Esophagus muscularis mucosa (tissue), 4 donors: ENCODE data around the gene GALNT18. TPM values are rescaled to one million over a fixed set of nuclear protein-coding genes. Genes with fewer than 3 reads are reported as not detected.

Experiments
- DNase-seq: peaks from one replicate; pipeline ENCODE4 v3.0.0-alpha.2; 2017; ENCODE audit errors: extremely low spot score
- H3K27ac ChIP-seq, 4 donors: fragments of 200-600 bp; sonication (generic); replicated peaks in 1 of 4; 1 replicate in 3 of 4; 2 replicates in 1 of 4; pipeline ENCODE4 v1.5.1; 2016 to 2019; ENCODE audit warnings: mild to moderate bottlenecking in 1 of 4
- H3K27me3 ChIP-seq, 4 donors: fragments of 200-600 bp; sonication (generic); one replicate each; pipeline versions ENCODE4 v1.5.1 to v1.6.0; 2016 to 2019
- H3K36me3 ChIP-seq, 4 donors: fragments of 200-600 bp; sonication (generic); one replicate each; pipeline ENCODE4 v1.5.1; 2016 to 2019
- H3K4me1 ChIP-seq, 4 donors: fragments of 200-600 bp; sonication (generic); one replicate each; pipeline ENCODE4 v1.5.1; 2016 to 2019
- H3K4me3 ChIP-seq, 4 donors: fragments of 200-600 bp; sonication (generic); 1 replicate in 2 of 4; 2 replicates in 2 of 4; pipeline ENCODE4 v1.5.1; 2016 to 2019; ENCODE audit warnings: mild to moderate bottlenecking in 4 of 4, moderate library complexity in 1 of 4
- H3K9me3 ChIP-seq, 4 donors: fragments of 200-600 bp; sonication (generic); 1 replicate in 3 of 4; 2 replicates in 1 of 4; pipeline ENCODE4 v1.5.1; 2016 to 2019
- CTCF ChIP-seq, 3 experiments: fragments of 200-600 bp in 2 of 3; fragments of 450-650 bp in 1 of 3; sonication (generic) in 2 of 3; IDR thresholded peaks; one replicate each; pipeline ENCODE4 v1.5.1; 2017 to 2019; ENCODE audit warnings: antibody characterized with exemption in 3 of 3, mild to moderate bottlenecking in 2 of 3, moderate library complexity in 1 of 3
- EP300 ChIP-seq: sonication (generic); formaldehyde crosslinking; IDR thresholded peaks from one replicate; pipeline ENCODE4 v1.6.1; 2017; ENCODE audit warnings: antibody characterized with exemption
- POLR2A ChIP-seq: fragments of 450-650 bp; IDR thresholded peaks from one replicate; pipeline ENCODE4 v1.6.1; 2017; ENCODE audit warnings: antibody characterized with exemption, moderate library complexity, mild to moderate bottlenecking, low read depth
- POLR2AphosphoS5 ChIP-seq, 2 donors: sonication (generic); formaldehyde crosslinking; IDR thresholded peaks; one replicate each; pipeline ENCODE4 v1.6.1; 2017; ENCODE audit warnings: antibody characterized with exemption in 2 of 2
- WGBS: methylation state at CpG from one replicate; pipeline ENCODE4 v1.1.5; 2018; 5-methylcytosine and 5-hydroxymethylcytosine counted together
- intact Hi-C: fragments of 100-400 bp; cut with DNase I; formaldehyde crosslinking; loops from one replicate; pipeline ENCODE4 v1.15.1; 2023
- total RNA-seq, 4 donors: library from RNA; depleted of rRNA; stranded (reverse); fragments of >200 nt; gene quantifications; one replicate each; pipeline versions ENCODE4 v1.1.0 to v1.2.1, GENCODE V29; 2016

Gene GALNT18
- total RNA-seq, 4 donors from 2014 or later = 29.1 to 67.0 (median 49.3) TPM

DNA sequence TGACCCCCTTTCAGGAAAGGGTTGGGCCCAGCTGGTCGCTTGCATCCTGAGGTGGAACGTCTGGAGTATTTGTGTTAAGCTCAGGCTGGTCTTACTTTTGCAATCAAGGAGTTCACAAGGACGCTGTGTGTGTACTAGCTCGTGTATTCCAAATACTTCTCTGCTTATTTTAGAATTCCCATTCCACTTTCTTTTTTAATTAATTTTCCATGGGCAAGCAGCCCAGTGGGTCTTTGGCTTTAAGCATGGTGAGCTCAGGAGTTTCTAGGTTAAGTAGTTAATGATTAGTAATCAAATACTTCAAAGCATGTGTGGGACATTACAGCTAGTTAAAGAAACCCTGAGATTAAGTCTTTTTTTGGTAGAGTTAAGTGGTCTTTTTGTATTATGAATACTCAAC lies 337.3 kb downstream of the GALNT18 start:
- H3K4me1 ChIP-seq = peaks cover 13 to 29% (median 20%) of the 10 kb centered on the region in 4 donors
- 37% methylated on average over 4 of the region's 4 CpGs for WGBS
- no peak overlapping the region for H3K4me3 ChIP-seq
- no peak for DNase-seq
- no peaks in the 10 kb centered on the region for H3K27me3 ChIP-seq
- intact Hi-C loops = no loop called here
- no peak for TF ChIP-seq POLR2A
- no peak for TF ChIP-seq POLR2AphosphoS5 (IDR thresholded peaks at IDR 0.05)
- TF ChIP-seq CTCF (IDR thresholded peaks at IDR 0.05) = no peak
- TF ChIP-seq EP300 = no peak
- H3K9me3 ChIP-seq = no peaks in the 10 kb centered on the region
- peak overlapping the region in 1 of 4 donors; percentile 56 for H3K27ac ChIP-seq
- H3K36me3 ChIP-seq = peaks cover 0 to 21% (median 8%) of the 10 kb centered on the region in 4 donors

DNA sequence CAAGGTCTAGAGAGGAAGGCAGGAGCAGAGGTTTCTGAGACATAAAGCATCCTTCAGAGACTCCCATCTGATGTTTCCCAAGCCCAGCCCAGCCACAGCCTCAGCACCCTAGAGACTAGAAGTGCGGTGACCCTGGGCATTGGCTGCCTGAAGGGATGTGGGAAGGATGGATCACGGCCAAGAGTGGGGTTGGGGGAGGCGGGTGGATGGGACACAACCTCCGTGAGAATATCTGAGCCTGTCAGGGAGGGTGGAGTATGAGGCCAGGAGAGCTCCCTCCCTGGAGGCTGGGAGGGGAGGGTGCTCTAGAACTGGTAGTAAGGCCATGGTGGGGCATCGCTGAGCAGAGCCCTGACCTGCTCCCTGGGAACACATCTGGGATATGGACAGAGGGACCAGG lies 340.2 kb downstream of the GALNT18 start:
- H3K4me3 ChIP-seq = no peak overlapping the region
- H3K9me3 ChIP-seq = no peaks in the 10 kb centered on the region
- intact Hi-C loops = no loop called here
- H3K27ac ChIP-seq = no peak overlapping the region
- 67% methylated on average over 3 of the region's 5 CpGs for WGBS
- TF ChIP-seq POLR2AphosphoS5 (IDR thresholded peaks at IDR 0.05) (no peak), CTCF (IDR thresholded peaks at IDR 0.05) (no peak), EP300 (no peak), POLR2A (no peak)
- H3K36me3 ChIP-seq = peaks cover 0 to 8% (median 0%) of the 10 kb centered on the region in 4 donors
- peaks cover 13 to 29% (median 20%) of the 10 kb centered on the region in 4 donors for H3K4me1 ChIP-seq
- H3K27me3 ChIP-seq = no peaks in the 10 kb centered on the region
- DNase-seq = no peak

DNA sequence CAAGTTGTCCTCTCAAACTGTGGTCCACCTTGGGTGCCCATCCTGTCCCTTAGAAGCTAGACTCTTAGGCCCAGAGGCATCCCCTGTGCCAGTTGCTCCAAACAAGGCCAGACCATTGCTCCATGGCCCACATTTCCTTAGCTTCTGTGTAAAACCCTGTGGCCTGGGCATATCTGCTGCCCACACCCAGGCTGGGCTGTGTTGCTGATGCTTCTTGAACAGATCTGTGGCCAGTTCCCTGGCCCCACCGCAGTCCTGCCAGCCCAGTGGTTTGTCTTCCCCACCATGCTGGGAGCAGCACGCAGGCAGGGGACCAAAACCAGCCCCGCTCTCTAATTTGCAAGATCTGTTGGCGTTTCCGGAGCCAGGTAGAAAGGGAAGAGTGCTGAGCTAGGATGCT lies 341.0 kb downstream of the GALNT18 start:
- no peak overlapping the region for H3K27ac ChIP-seq
- H3K4me1 ChIP-seq = peaks cover 13 to 29% (median 20%) of the 10 kb centered on the region in 4 donors
- no peak overlapping the region for H3K4me3 ChIP-seq
- DNase-seq = no peak
- no peaks in the 10 kb centered on the region for H3K27me3 ChIP-seq
- intact Hi-C loops = no loop called here
- WGBS = 100% methylated on average over 4 of the region's 5 CpGs
- H3K36me3 ChIP-seq = peaks cover 0 to 8% (median 0%) of the 10 kb centered on the region in 4 donors
- TF ChIP-seq CTCF (IDR thresholded peaks at IDR 0.05) (no peak), POLR2A (no peak), EP300 (no peak), POLR2AphosphoS5 (IDR thresholded peaks at IDR 0.05) (no peak)
- no peaks in the 10 kb centered on the region for H3K9me3 ChIP-seq

DNA sequence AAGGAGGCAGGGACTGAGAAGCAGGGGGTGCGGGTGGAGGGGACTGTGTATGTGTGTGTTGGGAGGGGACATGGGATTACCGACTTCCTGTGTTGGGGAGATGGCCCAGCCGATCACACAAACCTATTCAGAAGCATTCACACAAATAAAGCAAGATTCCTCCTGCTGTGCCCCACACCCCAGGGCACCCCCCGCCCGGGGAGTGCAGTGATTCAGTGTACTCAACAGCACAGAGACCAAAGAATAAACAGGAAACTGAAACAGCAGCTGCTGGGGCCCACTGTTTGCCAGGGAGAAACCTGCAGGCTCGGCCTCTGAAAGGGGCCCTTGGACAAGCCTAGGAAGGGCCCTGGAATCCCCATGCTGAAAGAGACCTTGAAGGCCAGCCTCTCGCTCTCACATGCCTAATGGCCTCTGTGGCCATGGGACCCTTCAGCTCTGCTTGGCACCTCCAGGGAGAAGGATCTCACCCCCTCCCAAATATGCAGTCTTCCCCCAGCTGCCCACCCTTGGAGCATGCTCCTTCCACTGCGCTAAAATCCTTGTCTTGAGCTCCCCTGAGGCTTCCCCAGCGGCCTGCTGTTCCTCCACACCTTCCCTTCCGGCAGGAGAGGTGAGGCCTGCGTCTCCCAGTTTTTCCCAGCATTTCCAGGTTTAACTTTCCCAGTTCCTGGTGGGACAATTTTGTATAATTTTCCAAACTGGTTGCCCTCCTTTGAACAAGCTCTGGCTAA lies 341.7 kb downstream of the GALNT18 start:
- no peaks in the 10 kb centered on the region for H3K9me3 ChIP-seq
- H3K4me1 ChIP-seq = peaks cover 13 to 29% (median 20%) of the 10 kb centered on the region in 4 donors
- no peak for DNase-seq
- intact Hi-C loops = no loop called here
- 76% methylated on average over 11 of the region's 11 CpGs for WGBS
- no peak overlapping the region for H3K4me3 ChIP-seq
- H3K36me3 ChIP-seq = peaks cover 0 to 8% (median 0%) of the 10 kb centered on the region in 4 donors
- TF ChIP-seq EP300 (no peak), POLR2AphosphoS5 (IDR thresholded peaks at IDR 0.05) (no peak), CTCF (IDR thresholded peaks at IDR 0.05) (no peak), POLR2A (no peak)
- no peaks in the 10 kb centered on the region for H3K27me3 ChIP-seq
- H3K27ac ChIP-seq = peak overlapping the region in 1 of 4 donors; percentile 15

DNA sequence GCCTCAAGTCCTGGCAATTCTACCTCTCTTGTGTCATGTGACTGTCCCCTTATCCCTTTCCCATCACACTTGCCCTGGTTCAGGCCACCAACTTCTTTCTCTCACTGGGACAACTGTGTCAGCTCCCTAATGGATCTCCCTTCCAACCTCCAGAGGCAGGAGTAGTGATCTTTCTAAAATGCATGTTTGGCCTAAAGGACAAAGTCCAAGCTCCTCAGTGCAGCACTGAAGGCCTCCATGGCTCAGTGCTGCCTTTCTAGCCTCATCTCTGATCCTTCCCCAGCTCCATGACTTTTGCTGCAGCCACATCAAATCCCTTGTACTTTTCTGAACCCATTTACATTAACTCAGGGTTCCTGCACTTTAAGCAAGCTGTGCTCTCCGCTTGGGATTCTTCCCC lies 349.6 kb downstream of the GALNT18 start:
- Histone ChIP-seq H3K27ac (no peak overlapping the region), H3K27me3 (no peaks in the 10 kb centered on the region), H3K4me1 (no peaks in the 10 kb centered on the region), H3K9me3 (no peaks in the 10 kb centered on the region), H3K4me3 (no peak overlapping the region), H3K36me3 (peaks cover 5 to 23% (median 8%) of the 10 kb centered on the region in 4 donors)
- intact Hi-C loops = no loop called here
- WGBS = 95% methylated on average over 1 of the region's 1 CpG
- DNase-seq = no peak
- TF ChIP-seq POLR2AphosphoS5 (IDR thresholded peaks at IDR 0.05) = no peak
- no peak for TF ChIP-seq CTCF (IDR thresholded peaks at IDR 0.05)
- TF ChIP-seq EP300 = no peak
- TF ChIP-seq POLR2A = no peak
